Endothelial cell of umbilical vein (primary cell): ENCODE data around the gene MTR. TPM values are rescaled to one million over a fixed set of nuclear protein-coding genes. Genes with fewer than 3 reads are reported as not detected.

Experiments
- BruUV-seq: library from RNA; stranded (reverse); fragments of 400-500 nt; replicated peaks from 2 replicates; lab custom pipeline; 2021; lab: Mats Ljungman, UMichigan
- CTCF ChIA-PET: fragments of 300-600, 350-600 bp; sonication (Branson Sonifier 250); formaldehyde crosslinking; loops from one replicate; lab custom pipeline; 2021; ENCODE audit warnings: antibody characterized with exemption, inconsistent platforms; lab: Charles Lee
- POLR2A ChIA-PET: fragments of 300-600, 350-600 bp; sonication (Branson Sonifier 250); formaldehyde crosslinking; loops from one replicate; lab custom pipeline; 2021; ENCODE audit warnings: antibody characterized with exemption, inconsistent platforms; lab: Charles Lee
- DNase-seq: peaks from one replicate; pipeline ENCODE4 v3.0.0-alpha.2; 2011; ENCODE audit warnings: low read depth, low spot score
- FAIRE-seq: peaks from 2 replicates; lab custom pipeline; 2011; peaks lifted over from hg19 to GRCh38; lab: Jason Lieb, UNC
- H2AFZ ChIP-seq: 2 replicates; pipeline ENCODE4 v1.6.0; 2012; ENCODE audit warnings: low read depth, low read length, control low read depth, inconsistent platforms
- H3K27ac ChIP-seq: 2 replicates; pipeline ENCODE4 v1.5.1; 2011; ENCODE audit warnings: low read depth, mild to moderate bottlenecking, control low read depth, low read length, moderate library complexity; ENCODE audit not compliant: insufficient read depth
- H3K27me3 ChIP-seq, 2 experiments: 2 replicates each; pipeline versions ENCODE4 v1.6.0 to v1.6.1; 2011; ENCODE audit warnings: low read length in 2 of 2, mixed read lengths in 1 of 2; ENCODE audit not compliant: control insufficient read depth in 2 of 2, insufficient read depth in 2 of 2
- H3K36me3 ChIP-seq, 2 experiments: 2 replicates in 1 of 2; 3 replicates in 1 of 2; pipeline ENCODE4 v1.5.1; 2011; ENCODE audit warnings: low read length in 2 of 2, mild to moderate bottlenecking in 1 of 2, moderate library complexity in 1 of 2; ENCODE audit not compliant: control insufficient read depth in 2 of 2, insufficient read depth in 2 of 2; ENCODE audit errors: extremely low read depth in 1 of 2
- H3K4me1 ChIP-seq: 3 replicates; pipeline ENCODE4 v1.5.1; 2011; ENCODE audit warnings: mild to moderate bottlenecking, low read length; ENCODE audit not compliant: control insufficient read depth, insufficient read depth; ENCODE audit errors: extremely low read depth
- H3K4me2 ChIP-seq: 2 replicates; pipeline ENCODE4 v1.6.1; 2011; ENCODE audit warnings: low read length, control low read depth, mixed read lengths; ENCODE audit not compliant: insufficient read depth
- H3K4me3 ChIP-seq, 3 experiments: fragments of 200-600 bp in 1 of 3; sonication (generic), shearing (Covaris generic) in 1 of 3; replicated peaks in 1 of 3; 2 replicates each; pipeline ENCODE4 v1.5.1; 2011 to 2016; ENCODE audit warnings: control low read depth in 3 of 3, low read length in 3 of 3, mild to moderate bottlenecking in 2 of 3, inconsistent platforms in 1 of 3, low read depth in 1 of 3, moderate library complexity in 1 of 3; ENCODE audit not compliant: insufficient read depth in 1 of 3
- H3K79me2 ChIP-seq: 2 replicates; pipeline ENCODE4 v1.6.0; 2012; ENCODE audit warnings: low read length, inconsistent platforms; ENCODE audit not compliant: control insufficient read depth, insufficient read depth
- H3K9ac ChIP-seq: replicated peaks from 2 replicates; pipeline ENCODE3; 2011; ENCODE audit warnings: low read length, control low read depth; ENCODE audit not compliant: insufficient read depth; ENCODE audit errors: extremely low read depth
- H3K9me1 ChIP-seq: replicated peaks from 3 replicates; pipeline ENCODE4 v1.6.0; 2011; ENCODE audit warnings: mild to moderate bottlenecking, low read length; ENCODE audit not compliant: control insufficient read depth, insufficient read depth; ENCODE audit errors: extremely low read depth
- H3K9me3 ChIP-seq: replicated peaks from 2 replicates; pipeline ENCODE4 v1.5.1; 2012; ENCODE audit warnings: low read length, inconsistent platforms; ENCODE audit not compliant: control insufficient read depth, insufficient read depth
- H4K20me1 ChIP-seq: replicated peaks from 2 replicates; pipeline ENCODE3; 2011; ENCODE audit warnings: mild to moderate bottlenecking, low read length; ENCODE audit not compliant: control insufficient read depth, insufficient read depth; ENCODE audit errors: extremely low read depth
- CTCF ChIP-seq, 2 donors: IDR thresholded peaks; 1 replicate in 1 of 2; 2 replicates in 1 of 2; pipeline ENCODE4 v1.5.1; 2011; ENCODE audit warnings: low read length in 2 of 2, mild to moderate bottlenecking in 2 of 2, moderate library complexity in 2 of 2, control low read depth in 1 of 2, inconsistent platforms in 1 of 2, low read depth in 1 of 2; ENCODE audit not compliant: insufficient read depth in 1 of 2; ENCODE audit errors: extremely low read depth in 1 of 2
- FOS ChIP-seq: IDR thresholded peaks from 2 replicates; pipeline ENCODE4 v1.6.1; 2011; ENCODE audit warnings: mild to moderate bottlenecking, low read length, moderate library complexity, borderline replicate concordance; ENCODE audit not compliant: insufficient read depth
- MYC ChIP-seq: IDR thresholded peaks from one replicate; pipeline ENCODE4 v1.6.1; 2011; ENCODE audit warnings: mild to moderate bottlenecking, low read depth, low read length
- POLR2A ChIP-seq: IDR thresholded peaks from 2 replicates; pipeline ENCODE4 v1.6.1; 2012; ENCODE audit warnings: low read depth, mild to moderate bottlenecking, control low read depth, low read length
- dilution Hi-C: fragments of 300-500 bp; cut with MboI; formaldehyde crosslinking; loops from one replicate; pipeline ENCODE4 v1.15.0; 2019; ENCODE audit warnings: low sequenced_read_pairs; ENCODE audit not compliant: extremely low pct_ligation_motif_present
- intact Hi-C: fragments of 100-400 bp; cut with micrococcal nuclease; formaldehyde crosslinking; loops from one replicate; pipeline ENCODE4 v1.10.0; 2022
- polyA plus RNA-seq, 4 experiments: library from polyadenylated mRNA; depleted of rRNA in 3 of 4; stranded (reverse) in 3 of 4; unstranded in 1 of 4; fragments of >200 nt; gene quantifications; 2 replicates each; pipeline versions ENCODE4 v1.2.1 to v1.2.3, GENCODE V29; 2011 to 2012; ENCODE audit warnings: missing spikeins in 1 of 4
- total RNA-seq: library from RNA; stranded (reverse); gene quantifications from 2 replicates; pipeline ENCODE4 v1.2.3, GENCODE V29; 2021

MTR gene
- total and polyA plus RNA-seq, 2 donors (not counting 3 experiments of a cell fraction or from before 2014, with no cell fraction given): 6.7 to 45.2 TPM

- CTCF ChIA-PET: interaction anchor here (4.4 kb wide), 1 partner anchor 12 kb away, joined by 28 read pairs; no protein-coding TSS in a partner anchor
- Histone ChIP-seq H3K9ac (no peak overlapping the region), H3K4me1 (no peaks in the 10 kb centered on the region), H3K9me3 (no peaks in the 10 kb centered on the region), H3K4me3 (no peak overlapping the region), H3K4me2 (no peak overlapping the region), H3K79me2 (no peaks in the 10 kb centered on the region), H2AFZ (no peak overlapping the region), H3K27me3 (no peaks in the 10 kb centered on the region), H3K36me3 (no peaks in the 10 kb centered on the region), H3K9me1 (no peaks in the 10 kb centered on the region), H4K20me1 (no peaks in the 10 kb centered on the region), H3K27ac (no peak overlapping the region)
- no TSS peak for BruUV-seq
- POLR2A ChIA-PET: no interaction called here
- intact Hi-C loops: no loop called here
- no peak for FAIRE-seq
- dilution Hi-C loops: no loop called here
- TF ChIP-seq FOS (no peak), MYC (no peak)
- DNase-seq: no peak
These were observed 47.6 kb upstream of the MTR start for GRCh38 chr1:236747311-236747985.

GRCh38 chr1:236748268-236748870 is 46.7 kb upstream of the MTR start:
- Histone ChIP-seq H3K4me2 (no peak overlapping the region), H2AFZ (no peak overlapping the region), H3K4me3 (no peak overlapping the region), H4K20me1 (no peaks in the 10 kb centered on the region), H3K9me1 (no peaks in the 10 kb centered on the region), H3K79me2 (no peaks in the 10 kb centered on the region), H3K9ac (no peak overlapping the region), H3K27ac (no peak overlapping the region), H3K36me3 (no peaks in the 10 kb centered on the region), H3K4me1 (no peaks in the 10 kb centered on the region), H3K9me3 (no peaks in the 10 kb centered on the region), H3K27me3 (no peaks in the 10 kb centered on the region)
- CTCF ChIA-PET: interaction anchor here (4.4 kb wide), 1 partner anchor 11 kb away, joined by 28 read pairs; no protein-coding TSS in a partner anchor
- dilution Hi-C loops: no loop called here
- POLR2A ChIA-PET: no interaction called here
- FAIRE-seq: no peak
- TF ChIP-seq CTCF (IDR thresholded peaks at IDR 0.05; ENCODE audit: extremely low read depth in 1 of 2, insufficient read depth in 1 of 2, low read depth in 1 of 2, low read length in 2 of 2) (peak; percentile 9), POLR2A (no peak)
- no TSS peak for BruUV-seq
- intact Hi-C loops: no loop called here
- DNase-seq: no peak
